Mesothelial cell of epicardium (in vitro differentiated cells): ENCODE data around the gene FAM174B. TPM values are rescaled to one million over a fixed set of nuclear protein-coding genes. Genes with fewer than 3 reads are reported as not detected.

Experiments
- DNase-seq, 2 experiments: peaks; one replicate each; pipeline ENCODE4 v3.0.0; 2021; ENCODE audit warnings: low spot score in 2 of 2; ENCODE audit not compliant: unreplicated experiment in 2 of 2
- H3K27ac Mint-ChIP-seq: 2 replicates; pipeline ENCODE4 v1.8.0; 2021; ENCODE audit warnings: mixed read lengths
- H3K27me3 Mint-ChIP-seq: 2 replicates; pipeline ENCODE4 v1.8.0; 2021; ENCODE audit warnings: low read depth, mixed read lengths
- H3K36me3 Mint-ChIP-seq: 2 replicates; pipeline ENCODE4 v1.8.0; 2021; ENCODE audit warnings: mixed read lengths
- H3K4me1 Mint-ChIP-seq: 2 replicates; pipeline ENCODE4 v1.8.0; 2021; ENCODE audit warnings: mixed read lengths
- H3K4me3 Mint-ChIP-seq: 2 replicates; pipeline ENCODE4 v1.8.0; 2021; ENCODE audit warnings: mild to moderate bottlenecking, moderate library complexity, mixed read lengths
- H3K9me3 Mint-ChIP-seq: 2 replicates; pipeline ENCODE4 v1.8.0; 2021; ENCODE audit warnings: mixed read lengths
- CTCF ChIP-seq: fragments of 200-600 bp; sonication (generic); IDR thresholded peaks from one replicate; pipeline ENCODE4 v1.5.0; 2021; ENCODE audit warnings: antibody characterized with exemption; ENCODE audit not compliant: unreplicated experiment
- total RNA-seq: library from RNA; stranded (reverse); gene quantifications from 3 replicates; pipeline ENCODE4 v1.2.1, GENCODE V29; 2021

The FAM174B gene
- total RNA-seq, 1 donor from 2014 or later, result 20.7 TPM

- Mint-ChIP-seq H3K4me1 (peaks cover 9% of the 10 kb centered on the region), H3K4me3 (no peak overlapping the region), H3K36me3 (peaks cover 5% of the 10 kb centered on the region), H3K27ac (no peak overlapping the region), H3K27me3 (no peaks in the 10 kb centered on the region), H3K9me3 (no peaks in the 10 kb centered on the region)
- no peak for TF ChIP-seq CTCF
- no peak for DNase-seq
Measured at GRCh38 chr15:92617549-92618520, 37.7 kb downstream of the FAM174B start.

GRCh38 chr15:92616621-92617548 lies 38.7 kb downstream of the FAM174B start:
- no peak for TF ChIP-seq CTCF
- peaks cover 9% of the 10 kb centered on the region for H3K4me1 Mint-ChIP-seq
- H3K9me3 Mint-ChIP-seq, result no peaks in the 10 kb centered on the region
- no peak overlapping the region for H3K4me3 Mint-ChIP-seq
- H3K36me3 Mint-ChIP-seq, result peaks cover 5% of the 10 kb centered on the region
- DNase-seq, result no peak
- no peak overlapping the region for H3K27ac Mint-ChIP-seq
- no peaks in the 10 kb centered on the region for H3K27me3 Mint-ChIP-seq

GRCh38 chr15:92614791-92615785 lies 40.5 kb downstream of the FAM174B start:
- Mint-ChIP-seq H3K27ac (no peak overlapping the region), H3K36me3 (peaks cover 5% of the 10 kb centered on the region), H3K4me1 (peaks cover 9% of the 10 kb centered on the region), H3K9me3 (no peaks in the 10 kb centered on the region), H3K27me3 (no peaks in the 10 kb centered on the region), H3K4me3 (no peak overlapping the region)
- no peak for TF ChIP-seq CTCF
- DNase-seq, result no peak

GRCh38 chr15:92614301-92614700 lies 41.3 kb downstream of the FAM174B start:
- no peak for DNase-seq
- peaks cover 2% of the 10 kb centered on the region for H3K36me3 Mint-ChIP-seq
- TF ChIP-seq CTCF, result no peak
- no peaks in the 10 kb centered on the region for H3K27me3 Mint-ChIP-seq
- no peak overlapping the region for H3K4me3 Mint-ChIP-seq
- peaks cover 3% of the 10 kb centered on the region for H3K4me1 Mint-ChIP-seq
- H3K9me3 Mint-ChIP-seq, result no peaks in the 10 kb centered on the region
- H3K27ac Mint-ChIP-seq, result no peak overlapping the region

- no peak for TF ChIP-seq CTCF
- H3K27me3 Mint-ChIP-seq, result no peaks in the 10 kb centered on the region
Measured at GRCh38 chr15:92613841-92614240, 41.7 kb downstream of the FAM174B start.

More at GRCh38 chr15:92613841-92614240, 41.7 kb downstream of the FAM174B start:
- H3K36me3 Mint-ChIP-seq, result peaks cover 2% of the 10 kb centered on the region
- H3K9me3 Mint-ChIP-seq, result no peaks in the 10 kb centered on the region
- H3K4me1 Mint-ChIP-seq, result peaks cover 3% of the 10 kb centered on the region
- H3K27ac Mint-ChIP-seq, result no peak overlapping the region
- no peak for DNase-seq
- H3K4me3 Mint-ChIP-seq, result no peak overlapping the region
